ENCODE data around the gene KIF16B. TPM values are rescaled to one million over a fixed set of nuclear protein-coding genes. Genes with fewer than 3 reads are reported as not detected.

KIF16B gene
- total and polyA plus RNA-seq, 2 of the 8 experiments (the other 6 are each of a cell fraction or from before 2014, with no cell fraction given): 3.0 to 9.2 TPM

DNA sequence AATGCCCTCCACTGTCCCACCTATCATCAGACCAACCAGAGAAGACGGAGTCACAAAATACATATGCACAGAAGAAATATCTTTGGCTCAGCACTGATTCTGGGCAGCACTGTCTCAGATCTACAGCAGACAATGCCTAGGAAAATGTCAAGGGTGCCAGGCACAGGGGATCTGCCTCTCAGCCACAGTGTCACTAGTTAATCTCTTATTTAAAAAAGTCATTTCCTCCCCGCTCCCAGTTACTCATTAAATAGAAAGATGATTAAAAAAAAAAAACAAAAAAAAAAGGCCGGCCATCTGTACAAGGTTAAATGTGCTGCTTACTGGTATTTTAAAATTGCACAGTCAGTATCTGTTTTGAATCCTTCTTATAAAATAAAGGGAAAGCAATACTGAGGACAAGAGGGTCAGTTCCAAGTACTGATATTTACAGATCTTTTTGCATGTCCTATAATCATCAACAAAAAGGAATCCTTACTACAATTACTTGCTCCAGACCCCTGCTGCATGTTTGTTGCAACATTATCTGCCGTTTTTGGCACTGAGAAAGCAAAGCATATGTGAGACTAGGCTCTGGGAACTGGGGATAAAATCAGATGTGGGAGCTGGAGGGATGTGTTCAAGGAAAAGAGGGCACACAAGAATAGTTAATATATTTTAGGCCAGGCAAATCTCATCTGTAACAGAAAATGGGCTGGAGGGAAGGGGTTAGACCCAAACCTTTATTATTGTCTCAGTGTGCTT is 299.3 kb downstream of the KIF16B start (continued):
- no peak for TF ChIP-seq BRCA1 (IDR thresholded peaks at IDR 0.05; ENCODE audit: low read depth, low read length)
- TF ChIP-seq POU5F1 (IDR thresholded peaks at IDR 0.05; ENCODE audit: low read depth, low read length): no peak
- no peak for TF ChIP-seq POLR2A (IDR thresholded peaks at IDR 0.05; ENCODE audit: control extremely low read depth in 1 of 2, low read depth in 2 of 2, low read length in 2 of 2)

Data from H1 (cell line).